Pons (tissue), 1 donor: ENCODE measurements around the gene ZNF76.

Experiments
- DNase-seq: peaks from one replicate; pipeline ENCODE4 v3.0.0-alpha.2; 2016; ENCODE audit warnings: low spot score

ZNF76 gene

GRCh38 chr6:35237476-35237875 is 22.1 kb upstream of the ZNF76 start:
- no peak for DNase-seq

GRCh38 chr6:35238843-35239289 is 20.7 kb upstream of the ZNF76 start:
- DNase-seq, result no peak

GRCh38 chr6:35239581-35239980 is 20.0 kb upstream of the ZNF76 start:
- DNase-seq, result no peak

GRCh38 chr6:35240838-35241801 is 18.4 kb upstream of the ZNF76 start:
- peak; percentile 61 for DNase-seq

- no peak for DNase-seq
Observed at GRCh38 chr6:35242486-35242885, 17.0 kb upstream of the ZNF76 start.

- no peak for DNase-seq
Observed at GRCh38 chr6:35242906-35243305, 16.6 kb upstream of the ZNF76 start.

- DNase-seq, result no peak
Observed at GRCh38 chr6:35243386-35243958, 16.1 kb upstream of the ZNF76 start.

GRCh38 chr6:35244551-35244950 is 15.0 kb upstream of the ZNF76 start:
- DNase-seq, result no peak

GRCh38 chr6:35247642-35248231 is 11.8 kb upstream of the ZNF76 start:
- DNase-seq, result no peak

- DNase-seq, result no peak
Observed at GRCh38 chr6:35248300-35248699, 11.2 kb upstream of the ZNF76 start.

- no peak for DNase-seq
Observed at GRCh38 chr6:35248965-35249364, 10.6 kb upstream of the ZNF76 start.

- DNase-seq, result no peak
Observed at GRCh38 chr6:35251949-35252348, 7.6 kb upstream of the ZNF76 start.

GRCh38 chr6:35253249-35253648 is 6.3 kb upstream of the ZNF76 start:
- DNase-seq, result no peak

- no peak for DNase-seq
Observed at GRCh38 chr6:35258336-35258735, 1.2 kb upstream of the ZNF76 start.

GRCh38 chr6:35258858-35259193 is 709 bp upstream of the ZNF76 start:
- DNase-seq, result no peak

GRCh38 chr6:35259948-35260590 is 534 bp downstream of the ZNF76 start:
- peak; percentile 45 for DNase-seq

- no peak for DNase-seq
Observed at GRCh38 chr6:35260591-35261570, 1.3 kb downstream of the ZNF76 start.

GRCh38 chr6:35262596-35262995 is 3.1 kb downstream of the ZNF76 start:
- no peak for DNase-seq

- no peak for DNase-seq
Observed at GRCh38 chr6:35264550-35265274, 5.2 kb downstream of the ZNF76 start.

- DNase-seq, result no peak
Observed at GRCh38 chr6:35265523-35265922, 6.0 kb downstream of the ZNF76 start.

- DNase-seq, result no peak
Observed at GRCh38 chr6:35267446-35267845, 7.9 kb downstream of the ZNF76 start.
